Uterus (tissue), 4 donors: ENCODE measurements around the gene MKKS. TPM values are rescaled to one million over a fixed set of nuclear protein-coding genes. Genes with fewer than 3 reads are reported as not detected.

ENCODE experiments used
- DNase-seq, 2 donors: peaks; one replicate each; pipeline ENCODE4 v3.0.0-alpha.2; 2019 to 2020
- H3K27ac ChIP-seq, 2 donors: fragments of 200-600 bp; sonication (generic); 1 replicate in 1 of 2; 2 replicates in 1 of 2; pipeline ENCODE4 v1.5.1; 2016 to 2018
- H3K27me3 ChIP-seq, 2 donors: fragments of 200-600 bp; sonication (generic); one replicate each; pipeline ENCODE4 v1.5.1; 2018 to 2019; ENCODE audit warnings: control low read depth in 1 of 2
- H3K36me3 ChIP-seq, 2 donors: fragments of 200-600 bp; sonication (generic); one replicate each; pipeline ENCODE4 v1.5.1; 2019; ENCODE audit warnings: control low read depth in 1 of 2
- H3K4me1 ChIP-seq, 2 donors: fragments of 200-600 bp; sonication (generic); one replicate each; pipeline ENCODE4 v1.5.1; 2018 to 2019; ENCODE audit warnings: control low read depth in 1 of 2
- H3K4me3 ChIP-seq, 2 donors: fragments of 200-600 bp; sonication (generic); 1 replicate in 1 of 2; 2 replicates in 1 of 2; pipeline ENCODE4 v1.5.1; 2018 to 2019; ENCODE audit warnings: mild to moderate bottlenecking in 1 of 2
- H3K9me3 ChIP-seq, 2 donors: fragments of 200-600 bp; sonication (generic); one replicate each; pipeline ENCODE4 v1.5.1; 2019; ENCODE audit warnings: control low read depth in 1 of 2
- POLR2A ChIP-seq, 2 donors: fragments of 450-650 bp; IDR thresholded peaks; one replicate each; pipeline ENCODE4 v1.6.1; 2016; ENCODE audit warnings: antibody characterized with exemption in 2 of 2, mild to moderate bottlenecking in 1 of 2, moderate library complexity in 1 of 2
- intact Hi-C: fragments of 100-400 bp; cut with DNase I; formaldehyde crosslinking; loops from one replicate; pipeline ENCODE4 v1.15.1; 2023; ENCODE audit warnings: low total_unique reads
- total RNA-seq, 4 donors: library from RNA; depleted of rRNA in 3 of 4; stranded (reverse); fragments of >200 nt in 3 of 4; gene quantifications; one replicate each; pipeline versions ENCODE4 v1.1.0 to v1.2.4, GENCODE V29; 2014 to 2023
- TF ChIP-seq, protein P1 (sequence below), 4 experiments: fragments of 200-600 bp in 2 of 4; fragments of 450-650 bp in 2 of 4; sonication (generic) in 2 of 4; IDR thresholded peaks; one replicate each; pipeline ENCODE4 v1.5.1; 2016 to 2019; ENCODE audit warnings: antibody characterized with exemption in 4 of 4, mild to moderate bottlenecking in 2 of 4, moderate library complexity in 1 of 4
- donor health status: DM: yes; HTN: yes; CAD: no.

Gene MKKS
- total RNA-seq, 4 donors from 2014 or later = 15.9 to 27.9 (median 20.3) TPM

GRCh38 chr20:10445758-10446157 is 11.7 kb upstream of the MKKS start:
- intact Hi-C loops = no loop called here
- TF ChIP-seq, protein P1, sequence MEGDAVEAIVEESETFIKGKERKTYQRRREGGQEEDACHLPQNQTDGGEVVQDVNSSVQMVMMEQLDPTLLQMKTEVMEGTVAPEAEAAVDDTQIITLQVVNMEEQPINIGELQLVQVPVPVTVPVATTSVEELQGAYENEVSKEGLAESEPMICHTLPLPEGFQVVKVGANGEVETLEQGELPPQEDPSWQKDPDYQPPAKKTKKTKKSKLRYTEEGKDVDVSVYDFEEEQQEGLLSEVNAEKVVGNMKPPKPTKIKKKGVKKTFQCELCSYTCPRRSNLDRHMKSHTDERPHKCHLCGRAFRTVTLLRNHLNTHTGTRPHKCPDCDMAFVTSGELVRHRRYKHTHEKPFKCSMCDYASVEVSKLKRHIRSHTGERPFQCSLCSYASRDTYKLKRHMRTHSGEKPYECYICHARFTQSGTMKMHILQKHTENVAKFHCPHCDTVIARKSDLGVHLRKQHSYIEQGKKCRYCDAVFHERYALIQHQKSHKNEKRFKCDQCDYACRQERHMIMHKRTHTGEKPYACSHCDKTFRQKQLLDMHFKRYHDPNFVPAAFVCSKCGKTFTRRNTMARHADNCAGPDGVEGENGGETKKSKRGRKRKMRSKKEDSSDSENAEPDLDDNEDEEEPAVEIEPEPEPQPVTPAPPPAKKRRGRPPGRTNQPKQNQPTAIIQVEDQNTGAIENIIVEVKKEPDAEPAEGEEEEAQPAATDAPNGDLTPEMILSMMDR (IDR thresholded peaks at IDR 0.05) = no peak
- TF ChIP-seq POLR2A (IDR thresholded peaks at IDR 0.05) = no peak
- no peak overlapping the region for H3K27ac ChIP-seq

DNA sequence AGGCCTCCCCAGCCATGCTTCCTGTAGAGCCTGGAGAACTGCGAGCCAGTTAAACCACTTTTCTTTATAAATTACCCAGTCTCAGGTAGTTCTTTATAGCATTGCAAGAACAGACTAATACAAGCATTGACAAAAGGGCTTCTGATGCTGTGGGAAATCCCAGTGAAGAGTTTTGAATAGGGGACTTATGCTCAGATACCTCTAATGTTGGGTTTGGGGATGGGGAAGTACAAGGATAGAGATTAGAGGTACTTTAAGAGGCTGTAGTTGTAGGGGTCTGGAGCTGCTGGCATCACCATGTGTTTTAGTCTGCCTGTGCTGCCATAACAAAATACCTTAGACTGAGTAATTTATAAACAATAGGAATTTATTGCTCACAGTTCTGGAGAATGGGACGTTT is 9.9 kb upstream of the MKKS start:
- H3K4me3 ChIP-seq = no peak overlapping the region
- H3K27ac ChIP-seq = no peak overlapping the region
- TF ChIP-seq, protein P1 (IDR thresholded peaks at IDR 0.05) = no peak
- TF ChIP-seq POLR2A (IDR thresholded peaks at IDR 0.05) = no peak
- no peaks in the 10 kb centered on the region for H3K27me3 ChIP-seq
- H3K4me1 ChIP-seq = no peaks in the 10 kb centered on the region
- intact Hi-C loops = no loop called here
- no peaks in the 10 kb centered on the region for H3K9me3 ChIP-seq
- no peak for DNase-seq
- no peaks in the 10 kb centered on the region for H3K36me3 ChIP-seq

More at GRCh38 chr20:10445758-10446157, 11.7 kb upstream of the MKKS start:
- Histone ChIP-seq H3K4me3 (no peak overlapping the region), H3K4me1 (no peaks in the 10 kb centered on the region), H3K9me3 (no peaks in the 10 kb centered on the region), H3K27me3 (no peaks in the 10 kb centered on the region), H3K36me3 (no peaks in the 10 kb centered on the region)
- no peak for DNase-seq

- H3K36me3 ChIP-seq = no peaks in the 10 kb centered on the region
- no peaks in the 10 kb centered on the region for H3K9me3 ChIP-seq
- intact Hi-C loops = loop anchor here (10.0 kb wide), 1 partner anchor 237 kb away; the partner anchor contains the start of gene JAG1
- DNase-seq = no peak
- TF ChIP-seq POLR2A (IDR thresholded peaks at IDR 0.05) = no peak
- TF ChIP-seq, protein P1 (IDR thresholded peaks at IDR 0.05) = no peak
- H3K27ac ChIP-seq = no peak overlapping the region
- no peak overlapping the region for H3K4me3 ChIP-seq
- H3K4me1 ChIP-seq = no peaks in the 10 kb centered on the region
- no peaks in the 10 kb centered on the region for H3K27me3 ChIP-seq
These were observed 4.2 kb upstream of the MKKS start for GRCh38 chr20:10438217-10438616.

- no peaks in the 10 kb centered on the region for H3K27me3 ChIP-seq
- H3K9me3 ChIP-seq = no peaks in the 10 kb centered on the region
- intact Hi-C loops = loop anchor here (10.0 kb wide), 1 partner anchor 239 kb away; the partner anchor contains the start of gene JAG1
- TF ChIP-seq, protein P1 (IDR thresholded peaks at IDR 0.05) = no peak
- TF ChIP-seq POLR2A (IDR thresholded peaks at IDR 0.05) = no peak
- H3K4me3 ChIP-seq = no peak overlapping the region
- H3K36me3 ChIP-seq = no peaks in the 10 kb centered on the region
- no peak for DNase-seq
- H3K4me1 ChIP-seq = no peaks in the 10 kb centered on the region
- H3K27ac ChIP-seq = no peak overlapping the region
These were observed 2.2 kb upstream of the MKKS start for GRCh38 chr20:10436053-10436699.
